Frontal cortex (tissue), 4 donors: ENCODE data around the gene CETP. TPM values are rescaled to one million over a fixed set of nuclear protein-coding genes. Genes with fewer than 3 reads are reported as not detected.
"Not testable (repeated sequence)": the region's sequence is repeated elsewhere in the genome, so short reads cannot be mapped to it uniquely, and the experiment has no call there.

ENCODE experiments used
- DNase-seq, 2 donors: peaks; one replicate each; pipeline ENCODE4 v3.0.0; 2012; ENCODE audit warnings: low spot score in 2 of 2
- FAIRE-seq: peaks from 2 replicates; lab custom pipeline; 2012; peaks lifted over from hg19 to GRCh38; lab: Jason Lieb, UNC
- total RNA-seq: library from RNA; depleted of rRNA; stranded (reverse); fragments of >200 nt; gene quantifications from one replicate; pipeline ENCODE4 v1.2.3, GENCODE V29; 2014
- donor health status: control.
- donor health status: control.
- donor health status: control.

Gene CETP
- total RNA-seq, 1 donor from 2014 or later = 0.82 TPM

DNA sequence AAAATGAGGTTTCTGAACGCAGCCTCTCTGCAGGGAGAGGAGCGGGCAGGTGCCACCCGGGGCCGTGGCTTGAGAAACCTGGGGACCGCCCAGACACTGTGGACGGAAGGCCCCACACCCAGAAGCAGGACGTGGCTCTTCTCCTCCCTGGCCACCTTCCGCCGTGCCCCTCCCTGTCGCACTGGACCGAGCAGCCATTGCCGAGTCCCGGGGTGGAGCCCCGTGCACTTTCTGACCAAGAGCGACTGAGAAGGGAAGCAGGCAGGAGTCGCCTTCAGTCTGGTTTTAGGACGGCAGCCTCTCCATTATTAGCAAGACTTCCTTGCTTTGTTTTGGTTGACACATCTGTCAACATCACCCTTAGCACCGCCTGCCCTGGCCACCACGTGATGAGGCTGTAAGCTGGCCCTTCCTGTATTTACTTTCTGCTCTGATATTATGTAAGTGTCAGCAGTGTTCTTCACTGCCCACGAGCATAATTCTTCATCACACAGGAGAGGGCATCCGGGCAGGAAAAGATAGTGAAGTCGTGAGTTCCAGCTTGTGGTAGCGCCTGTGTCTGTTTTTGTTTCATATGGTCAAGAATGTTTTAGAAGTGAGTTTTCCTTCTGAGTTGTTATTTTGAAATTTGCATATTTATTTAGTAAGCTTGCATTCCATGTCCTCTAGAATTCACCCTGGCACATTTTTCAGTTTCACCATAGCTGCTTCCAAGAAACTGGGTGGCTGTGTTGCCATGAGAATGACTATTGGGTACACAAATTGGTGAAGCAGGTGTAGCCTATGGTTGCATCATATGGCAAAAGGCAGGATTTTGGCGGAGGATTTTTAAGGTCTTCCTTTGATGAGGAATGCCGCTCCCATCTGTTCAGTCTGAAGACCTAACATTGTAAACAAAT lies 28.8 kb upstream of the CETP start:
- DNase-seq = peak; percentile 56 to 66
- FAIRE-seq = no peak

DNA sequence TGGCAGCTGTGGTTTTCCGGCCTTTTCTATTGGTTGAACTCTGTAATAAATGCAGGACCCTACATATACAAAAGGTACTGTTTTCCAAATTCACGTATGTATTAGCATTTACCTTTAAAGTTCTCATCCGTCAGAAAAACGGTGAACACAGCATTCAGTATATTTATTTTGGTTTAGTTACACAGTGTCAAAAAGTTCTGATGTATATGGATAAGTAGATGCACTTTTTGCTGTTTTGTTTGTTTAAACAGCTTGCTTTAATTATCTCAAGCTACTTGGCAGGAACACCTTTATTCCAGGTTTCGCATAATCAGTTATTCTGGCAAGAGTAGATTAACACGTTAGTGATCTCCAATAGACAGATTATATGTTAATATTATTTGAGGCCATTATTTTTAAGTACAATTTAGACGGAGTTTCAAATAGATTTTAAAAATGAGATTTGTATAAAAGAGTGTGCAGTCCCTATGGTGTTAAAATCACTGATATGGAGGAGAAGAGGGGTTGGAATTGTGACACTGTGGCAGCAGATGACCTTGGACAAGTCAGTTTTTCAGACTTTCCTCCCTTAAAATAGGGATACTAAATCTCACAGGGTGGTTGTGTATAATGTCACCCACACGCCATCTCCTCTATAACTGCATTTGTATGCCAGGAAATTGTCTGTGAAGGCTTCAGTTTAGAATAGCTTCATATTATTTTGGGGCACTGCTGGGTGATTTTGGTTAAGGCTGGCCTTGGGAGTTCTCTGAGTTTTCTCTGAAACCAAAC lies 27.7 kb upstream of the CETP start:
- no peak for DNase-seq
- FAIRE-seq = no peak

DNA sequence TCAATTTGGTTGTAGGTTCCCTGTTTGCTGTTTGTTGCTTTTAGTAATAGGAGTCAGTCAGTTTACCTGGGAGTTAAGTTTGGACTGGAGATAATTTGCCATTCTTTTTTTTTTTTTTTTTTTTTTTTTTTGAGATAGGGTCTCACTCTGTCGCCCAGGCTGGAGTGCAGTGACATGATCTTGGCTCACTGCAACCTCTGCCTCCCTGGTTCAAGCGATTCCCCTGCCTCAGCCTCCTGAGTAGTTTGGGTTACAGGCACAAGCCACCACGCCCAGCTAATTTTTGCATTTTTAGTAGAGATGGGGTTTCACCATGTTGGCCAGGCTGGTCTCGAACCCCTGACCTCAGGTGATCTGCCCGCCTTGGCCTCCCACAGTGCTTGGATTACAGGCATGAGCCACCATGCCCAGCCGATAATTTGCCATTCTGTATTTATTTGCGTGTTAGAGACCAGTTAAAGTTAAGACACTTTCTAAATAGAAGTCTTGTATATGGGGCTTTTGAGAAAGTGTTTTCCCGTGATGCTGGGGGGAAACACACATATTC lies 27.1 kb upstream of the CETP start:
- FAIRE-seq = not testable (repeated sequence)

DNA sequence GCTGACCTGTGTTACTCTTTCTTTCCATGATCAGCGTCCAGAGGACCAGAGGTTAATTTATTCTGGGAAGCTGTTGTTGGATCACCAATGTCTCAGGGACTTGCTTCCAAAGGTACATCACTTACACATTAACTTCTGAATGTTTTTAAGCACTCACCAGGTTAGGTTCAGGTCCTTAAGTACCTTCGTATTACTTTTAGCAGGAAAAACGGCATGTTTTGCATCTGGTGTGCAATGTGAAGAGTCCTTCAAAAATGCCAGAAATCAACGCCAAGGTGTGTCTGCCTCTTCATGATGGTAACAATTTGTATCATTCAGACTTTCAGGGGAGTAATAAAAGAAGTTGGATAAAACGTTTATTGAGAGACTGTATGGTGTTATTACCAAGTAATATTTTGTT lies 26.5 kb upstream of the CETP start:
- FAIRE-seq = no peak

More for the DNA sequence above, 27.1 kb upstream of the CETP start:
- not testable (repeated sequence) for DNase-seq

DNA sequence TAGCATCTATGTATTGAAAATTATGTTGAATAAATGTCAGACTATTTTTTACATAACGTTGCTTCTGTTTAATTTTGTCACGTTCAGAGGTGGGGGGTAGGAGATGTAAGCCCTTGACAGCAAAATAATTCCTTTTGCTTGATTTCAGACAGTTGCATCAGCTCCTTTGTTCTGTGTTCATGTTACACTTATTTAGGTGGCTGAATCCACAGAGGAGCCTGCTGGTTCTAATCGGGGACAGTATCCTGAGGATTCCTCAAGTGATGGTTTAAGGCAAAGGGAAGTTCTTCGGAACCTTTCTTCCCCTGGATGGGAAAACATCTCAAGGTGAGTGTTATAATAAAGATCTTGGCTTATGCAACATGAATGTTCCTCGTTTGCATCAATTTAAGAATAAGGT lies 25.3 kb upstream of the CETP start:
- DNase-seq = no peak
- FAIRE-seq = no peak

More for the DNA sequence above, 26.5 kb upstream of the CETP start:
- no peak for DNase-seq

DNA sequence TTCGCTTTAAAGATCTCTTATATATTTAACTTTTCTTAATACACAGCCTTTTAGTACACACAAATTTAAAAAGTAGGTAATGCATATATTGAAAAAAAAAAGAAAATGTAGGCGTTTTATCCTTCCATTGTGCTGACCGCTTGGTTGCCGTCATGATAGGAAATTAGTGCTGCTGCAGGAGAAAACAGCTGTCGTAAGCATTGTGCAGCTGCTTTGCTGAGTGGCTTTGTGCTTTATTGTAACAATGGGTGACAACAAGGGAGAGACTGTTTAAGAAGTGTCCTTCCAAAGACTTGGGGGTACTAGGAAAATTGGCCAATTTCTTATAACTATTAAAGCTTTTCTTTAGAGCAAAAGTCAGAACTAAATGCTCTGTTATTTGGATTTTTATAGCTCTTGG lies 24.8 kb upstream of the CETP start:
- no peak for DNase-seq
- no peak for FAIRE-seq

DNA sequence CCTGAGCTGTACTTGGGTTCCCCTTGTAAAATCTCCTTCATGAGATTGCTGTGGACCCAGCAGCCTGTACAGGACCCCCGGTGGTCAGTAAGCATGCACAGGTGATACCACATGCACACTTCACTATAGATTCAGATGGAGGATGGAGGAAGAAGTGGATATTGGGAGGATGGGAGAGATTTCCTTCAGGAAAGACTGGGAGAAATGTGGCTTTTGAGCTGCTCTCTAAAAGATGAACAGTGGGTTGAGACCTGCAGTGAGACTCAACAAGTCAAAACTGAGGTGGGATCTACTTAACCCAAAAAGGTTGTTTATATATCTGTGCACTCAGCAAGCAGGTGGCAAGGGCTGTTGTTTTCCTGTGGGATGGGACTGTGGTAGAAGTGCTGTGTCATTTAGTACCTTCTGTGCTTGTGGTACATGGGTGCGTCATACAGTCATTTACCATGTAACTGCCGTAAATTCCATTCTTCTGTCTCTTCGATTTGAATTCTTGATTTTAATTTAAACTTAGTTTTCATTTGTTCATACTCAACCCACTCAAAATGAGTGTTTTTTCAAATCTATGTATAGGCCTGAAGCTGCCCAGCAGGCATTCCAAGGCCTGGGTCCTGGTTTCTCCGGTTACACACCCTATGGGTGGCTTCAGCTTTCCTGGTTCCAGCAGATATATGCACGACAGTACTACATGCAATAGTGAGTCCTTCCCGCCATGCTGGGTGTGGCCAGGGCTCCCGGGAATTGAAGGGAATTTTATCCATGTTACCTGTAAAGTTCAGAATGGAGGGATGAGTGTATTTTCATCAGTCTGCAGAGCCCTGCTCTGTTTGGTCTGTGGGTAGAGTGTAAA lies 22.9 kb upstream of the CETP start:
- FAIRE-seq (no peak), DNase-seq (no peak)

DNA sequence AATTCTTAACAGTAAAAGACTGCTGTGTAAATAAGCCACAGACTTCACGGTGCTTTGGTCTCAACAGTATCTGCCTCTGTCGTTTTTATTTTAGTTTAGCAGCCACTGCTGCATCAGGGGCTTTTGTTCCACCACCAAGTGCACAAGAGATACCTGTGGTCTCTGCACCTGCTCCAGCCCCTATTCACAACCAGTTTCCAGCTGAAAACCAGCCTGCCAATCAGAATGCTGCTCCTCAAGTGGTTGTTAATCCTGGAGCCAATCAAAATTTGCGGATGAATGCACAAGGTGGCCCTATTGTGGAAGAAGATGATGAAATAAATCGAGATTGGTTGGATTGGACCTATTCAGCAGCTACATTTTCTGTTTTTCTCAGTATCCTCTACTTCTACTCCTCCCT lies 21.9 kb upstream of the CETP start:
- FAIRE-seq = no peak

DNA sequence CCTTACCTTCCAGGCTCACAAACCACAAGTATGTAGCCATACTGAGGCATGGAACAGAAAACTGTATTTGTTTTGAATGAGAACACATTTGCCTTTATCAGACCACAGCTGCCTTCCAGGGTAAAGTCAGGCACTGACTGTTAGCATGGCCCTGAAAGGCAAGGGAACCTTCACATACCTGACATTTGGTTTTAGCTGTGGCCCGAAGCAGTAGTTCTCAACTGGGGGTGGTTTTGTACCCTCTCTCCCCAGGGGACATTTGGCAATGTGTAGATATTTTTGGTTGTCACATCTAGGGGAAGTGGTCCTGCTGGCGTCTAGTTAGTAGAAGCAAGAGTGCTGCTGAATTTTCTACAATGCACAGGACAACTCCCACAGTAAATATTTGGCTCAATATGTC lies 20.7 kb upstream of the CETP start:
- FAIRE-seq (no peak), DNase-seq (no peak)

More for the DNA sequence above, 21.9 kb upstream of the CETP start:
- no peak for DNase-seq

DNA sequence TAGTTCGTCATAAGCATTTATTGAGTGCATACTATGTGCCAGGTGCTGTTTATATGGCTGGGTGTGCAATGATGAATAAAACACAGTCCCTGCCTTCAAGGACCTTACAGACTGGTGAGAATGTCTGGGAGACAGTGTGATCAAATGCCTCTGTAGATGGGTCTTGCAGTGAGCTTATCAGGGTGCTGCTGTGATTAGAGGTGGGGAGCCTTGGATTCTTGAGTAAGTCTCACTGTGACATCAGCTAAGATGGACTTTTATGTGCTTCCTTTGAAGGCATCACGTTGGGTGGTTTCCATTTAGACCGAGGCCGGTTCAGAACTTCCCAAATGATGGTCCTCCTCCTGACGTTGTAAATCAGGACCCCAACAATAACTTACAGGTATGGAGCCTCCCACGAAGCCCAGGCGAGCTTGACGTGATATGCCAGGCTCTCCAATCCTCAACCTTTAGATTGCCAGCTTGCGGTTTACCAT lies 19.9 kb upstream of the CETP start:
- DNase-seq (no peak), FAIRE-seq (no peak)

DNA sequence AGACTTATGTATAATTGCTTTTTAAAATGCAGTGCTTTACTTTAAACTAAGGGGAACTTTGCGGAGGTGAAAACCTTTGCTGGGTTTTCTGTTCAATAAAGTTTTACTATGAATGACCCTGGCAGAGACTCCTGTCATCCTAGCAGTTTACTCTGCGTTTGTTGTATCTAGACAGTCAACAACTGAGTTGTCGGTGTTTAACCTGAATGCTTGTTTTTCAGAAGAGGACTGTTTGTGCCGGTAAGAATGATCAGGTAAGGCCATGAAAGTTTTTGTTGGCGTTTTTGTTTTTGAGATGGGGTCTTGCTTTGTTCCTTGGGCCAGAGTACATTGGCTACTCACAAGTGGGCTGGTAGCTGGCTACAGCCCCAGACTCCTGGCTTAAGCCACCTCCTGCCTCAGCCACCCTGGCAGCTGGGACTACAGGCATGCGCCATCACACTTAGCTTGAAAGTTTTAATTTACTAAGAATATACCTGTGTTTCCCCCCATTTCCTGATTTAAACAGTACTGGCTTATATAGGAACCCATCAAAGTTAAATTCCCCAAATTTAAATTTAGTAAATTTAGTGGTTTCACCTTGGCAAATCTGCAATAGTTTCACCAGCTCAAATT lies 17.9 kb upstream of the CETP start:
- DNase-seq (no peak), FAIRE-seq (no peak)

DNA sequence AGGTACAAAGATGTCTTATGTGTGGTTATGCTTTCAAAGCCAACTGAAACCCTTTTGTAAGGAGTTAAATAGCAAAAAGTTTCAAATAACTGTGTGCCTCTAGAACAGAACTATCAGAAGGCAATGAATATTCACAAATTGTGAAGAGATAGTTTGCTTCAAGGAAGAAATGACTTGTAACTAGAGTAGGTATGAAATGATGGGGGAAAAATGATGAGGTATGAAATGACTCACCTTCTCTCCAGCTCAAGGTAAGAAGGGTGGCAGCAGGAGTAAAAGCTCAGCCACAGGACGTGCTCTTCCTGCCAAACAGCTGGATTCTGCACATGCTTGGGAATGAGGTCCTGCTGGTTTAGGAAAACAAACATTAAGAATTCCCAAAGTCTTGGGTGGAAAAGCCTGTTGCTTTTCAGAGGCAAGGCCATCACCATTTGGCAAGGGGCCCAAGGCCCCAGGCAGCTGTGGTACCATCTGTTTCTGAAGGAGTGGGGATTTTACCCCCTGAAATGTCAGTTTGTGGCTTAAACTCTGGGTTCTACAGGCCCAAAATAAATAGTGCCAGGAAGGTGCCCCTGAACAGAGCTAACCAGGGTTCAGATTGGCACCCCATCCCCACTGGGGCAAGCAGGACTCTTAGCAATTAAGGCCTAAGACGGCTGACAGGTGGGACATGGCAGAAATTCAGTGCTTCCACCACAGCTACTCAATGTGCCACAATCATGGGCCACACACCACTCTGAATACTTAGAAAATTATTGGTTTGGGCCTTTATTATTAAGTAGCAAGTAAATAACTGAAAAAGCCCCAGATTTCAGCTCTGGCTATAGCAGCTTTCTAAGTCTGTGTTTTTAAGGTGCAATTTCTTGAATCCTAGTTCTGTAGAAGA lies 16.6 kb upstream of the CETP start:
- DNase-seq (no peak), FAIRE-seq (no peak)

DNA sequence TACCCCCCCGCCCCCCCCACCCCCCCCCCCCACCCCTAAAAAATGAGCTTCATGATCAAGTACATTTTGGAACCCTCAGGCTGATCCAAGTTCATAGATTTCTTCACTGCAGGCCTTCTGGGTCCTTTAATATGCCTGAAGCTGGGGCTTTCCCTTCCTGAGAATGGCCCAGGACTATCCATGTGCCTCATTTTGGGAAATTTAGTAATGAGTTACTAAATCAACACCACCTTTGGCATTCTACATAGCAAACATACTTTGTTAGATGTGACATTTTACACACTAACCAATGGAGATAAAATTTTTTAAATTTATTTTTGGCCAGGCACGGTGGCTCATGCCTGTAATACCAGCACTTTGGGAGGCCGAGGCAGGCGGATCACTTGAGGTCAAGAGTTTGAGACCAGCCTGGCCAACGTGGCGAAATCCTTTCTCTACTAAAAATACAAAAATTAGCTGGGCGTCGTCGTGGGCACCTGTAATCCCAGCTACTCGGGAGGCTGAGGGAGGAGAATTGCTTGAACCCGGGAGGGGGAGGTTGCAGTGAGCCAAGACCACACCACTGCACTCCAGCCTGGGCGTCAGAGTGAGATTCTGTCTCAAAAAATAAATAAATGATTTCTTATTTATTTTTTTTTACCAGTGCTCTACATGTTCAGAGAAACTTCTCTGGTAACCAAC lies 15.8 kb upstream of the CETP start:
- FAIRE-seq = no peak

DNA sequence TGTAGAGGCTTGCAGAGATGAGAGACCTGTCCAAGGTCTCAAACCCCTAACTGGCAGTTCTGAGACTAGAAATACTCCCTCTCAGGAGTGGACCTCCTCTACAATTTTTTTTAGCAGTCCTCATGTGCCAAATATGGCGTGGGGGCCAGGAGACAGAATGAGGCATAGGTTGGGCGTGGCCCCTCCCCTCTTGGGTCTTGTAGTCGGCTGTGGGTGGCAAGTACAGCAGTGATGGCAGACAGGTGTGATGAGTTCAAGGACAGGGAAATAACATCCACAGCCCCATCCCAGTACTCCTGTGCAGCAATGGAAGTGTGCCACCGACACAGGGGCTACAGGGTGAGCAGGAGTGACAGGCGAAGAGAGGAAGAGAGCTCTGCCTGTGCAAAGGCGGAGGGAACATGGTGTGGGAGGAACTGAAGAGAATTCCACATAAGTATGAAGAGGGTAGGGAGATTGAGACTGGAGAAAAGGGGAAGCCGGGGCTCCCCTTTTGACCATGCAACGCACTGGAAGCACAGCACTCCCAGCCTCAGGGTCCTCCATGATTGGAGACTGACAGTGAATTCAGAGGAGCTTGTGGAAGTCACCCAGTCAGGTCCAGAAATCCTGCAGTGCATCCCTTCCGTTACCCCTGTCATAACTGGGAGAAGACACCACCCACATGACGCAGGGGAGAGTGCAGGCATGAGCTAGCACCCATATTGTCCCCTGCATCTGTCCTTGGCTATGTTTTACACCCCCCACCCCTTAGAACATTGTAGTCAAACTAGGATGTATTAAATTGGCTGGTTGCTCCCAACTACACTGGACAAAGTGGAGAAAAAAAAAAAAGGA lies 14.8 kb upstream of the CETP start:
- FAIRE-seq (no peak), DNase-seq (no peak)

More for the DNA sequence above, 15.8 kb upstream of the CETP start:
- DNase-seq = no peak

DNA sequence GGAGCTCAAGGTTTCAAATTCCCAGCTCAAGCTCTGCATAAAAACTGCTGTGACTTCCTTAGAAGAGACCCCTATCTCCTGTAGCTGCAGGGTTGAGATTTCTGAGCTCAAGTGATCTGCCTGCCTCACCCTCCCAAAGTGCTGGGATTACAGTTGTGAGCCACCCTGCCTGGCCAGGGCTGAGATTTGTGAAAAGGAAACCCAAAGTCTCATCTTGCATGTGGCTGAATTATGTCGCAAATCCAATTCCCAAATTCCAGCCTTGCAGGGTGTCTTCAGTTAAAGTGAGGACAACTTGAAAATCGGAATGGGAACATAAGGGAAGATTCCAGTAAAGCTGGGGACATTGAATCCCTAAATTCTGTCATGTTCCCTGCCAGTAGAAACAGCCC lies 14.2 kb upstream of the CETP start:
- DNase-seq = no peak
- FAIRE-seq = no peak

DNA sequence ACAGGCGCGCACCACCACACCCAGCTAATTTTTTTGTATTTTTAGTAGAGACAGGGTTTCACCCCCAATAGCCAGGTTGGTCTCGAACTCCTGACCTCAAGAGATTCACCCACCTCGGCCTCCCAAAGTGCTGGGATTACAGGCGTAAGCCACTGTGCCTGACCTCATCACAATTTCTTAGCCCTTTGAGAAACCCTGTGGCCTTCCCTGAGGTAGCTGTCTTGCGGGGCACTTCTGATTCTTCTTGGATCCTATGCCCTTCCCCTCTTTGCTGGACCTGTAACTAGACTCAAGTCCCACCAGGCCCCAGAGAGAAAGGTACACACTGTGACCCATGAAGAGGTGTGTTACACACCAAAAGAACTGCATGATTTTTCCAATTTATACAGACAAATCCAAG lies 13.5 kb upstream of the CETP start:
- DNase-seq = no peak
- no peak for FAIRE-seq

DNA sequence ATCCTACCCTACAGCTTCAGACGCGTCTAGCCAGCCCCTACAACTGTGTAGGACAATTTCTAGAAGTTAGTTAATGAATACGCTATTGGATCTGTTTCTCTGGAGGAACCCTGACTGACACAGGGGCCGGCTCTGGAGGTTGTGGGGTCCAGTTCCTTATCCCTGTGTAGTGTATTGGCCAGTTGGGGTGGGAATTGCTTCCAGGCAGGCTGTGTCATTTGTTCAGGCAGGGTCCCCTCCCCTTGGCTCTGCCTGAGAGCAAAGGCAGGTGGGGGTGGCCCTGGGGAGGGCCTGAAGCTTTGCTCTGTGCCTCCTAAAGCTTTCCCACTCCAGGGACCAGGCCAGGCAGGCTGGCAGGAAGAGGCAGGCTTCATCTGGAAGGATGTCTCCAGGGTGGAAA lies 11.7 kb upstream of the CETP start:
- DNase-seq (no peak), FAIRE-seq (no peak)
